Measurements from ENCODE around the gene BRINP2.

BRINP2 gene, protein sequence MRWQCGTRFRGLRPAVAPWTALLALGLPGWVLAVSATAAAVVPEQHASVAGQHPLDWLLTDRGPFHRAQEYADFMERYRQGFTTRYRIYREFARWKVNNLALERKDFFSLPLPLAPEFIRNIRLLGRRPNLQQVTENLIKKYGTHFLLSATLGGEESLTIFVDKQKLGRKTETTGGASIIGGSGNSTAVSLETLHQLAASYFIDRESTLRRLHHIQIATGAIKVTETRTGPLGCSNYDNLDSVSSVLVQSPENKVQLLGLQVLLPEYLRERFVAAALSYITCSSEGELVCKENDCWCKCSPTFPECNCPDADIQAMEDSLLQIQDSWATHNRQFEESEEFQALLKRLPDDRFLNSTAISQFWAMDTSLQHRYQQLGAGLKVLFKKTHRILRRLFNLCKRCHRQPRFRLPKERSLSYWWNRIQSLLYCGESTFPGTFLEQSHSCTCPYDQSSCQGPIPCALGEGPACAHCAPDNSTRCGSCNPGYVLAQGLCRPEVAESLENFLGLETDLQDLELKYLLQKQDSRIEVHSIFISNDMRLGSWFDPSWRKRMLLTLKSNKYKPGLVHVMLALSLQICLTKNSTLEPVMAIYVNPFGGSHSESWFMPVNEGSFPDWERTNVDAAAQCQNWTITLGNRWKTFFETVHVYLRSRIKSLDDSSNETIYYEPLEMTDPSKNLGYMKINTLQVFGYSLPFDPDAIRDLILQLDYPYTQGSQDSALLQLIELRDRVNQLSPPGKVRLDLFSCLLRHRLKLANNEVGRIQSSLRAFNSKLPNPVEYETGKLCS

DNA sequence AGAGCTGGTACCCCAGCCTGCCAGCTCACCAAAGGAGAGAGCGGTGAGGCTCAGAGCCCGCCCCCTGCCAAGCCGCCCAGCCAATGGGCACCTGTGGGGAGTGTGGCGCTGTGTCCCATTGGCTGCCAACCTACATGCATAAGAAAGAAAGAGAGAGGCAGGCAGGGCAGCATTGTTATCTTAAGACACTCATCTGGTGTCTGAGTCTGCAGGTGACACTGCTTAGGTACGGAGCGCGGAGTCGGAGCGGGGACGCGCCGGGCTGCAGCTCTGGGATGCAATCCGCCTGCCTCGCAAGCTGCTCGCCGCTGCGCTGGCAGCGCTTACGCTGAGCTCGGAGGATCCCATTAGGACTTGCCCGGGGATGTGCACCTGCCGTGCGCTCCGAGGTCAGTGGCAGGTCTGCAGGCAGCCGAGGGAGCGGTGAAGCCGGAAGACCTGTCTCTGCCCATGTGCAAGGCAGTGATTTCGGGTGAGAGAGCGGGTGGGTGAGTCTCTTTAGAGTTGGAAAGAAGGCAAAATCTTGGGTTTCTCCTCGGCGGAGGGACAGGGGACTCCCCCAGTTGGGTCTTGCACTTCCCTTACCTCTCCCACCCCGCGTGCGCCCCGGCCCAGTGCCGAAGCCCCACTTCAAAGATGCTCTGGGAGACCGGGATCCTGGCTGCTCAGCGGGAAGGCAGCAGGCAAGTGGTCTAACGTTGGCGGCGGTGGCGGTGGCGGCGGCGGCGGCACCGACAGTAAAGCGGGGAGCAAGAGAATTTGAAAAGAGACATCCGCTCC, at the start of gene BRINP2:
TSS of gene BRINP2 (plus strand) at position 203 of the 780 bp plus-strand sequence. CDS start 58,919 bp downstream, outside the sequence.
- no peak for DNase-seq (ENCODE audit: low spot score)

DNA sequence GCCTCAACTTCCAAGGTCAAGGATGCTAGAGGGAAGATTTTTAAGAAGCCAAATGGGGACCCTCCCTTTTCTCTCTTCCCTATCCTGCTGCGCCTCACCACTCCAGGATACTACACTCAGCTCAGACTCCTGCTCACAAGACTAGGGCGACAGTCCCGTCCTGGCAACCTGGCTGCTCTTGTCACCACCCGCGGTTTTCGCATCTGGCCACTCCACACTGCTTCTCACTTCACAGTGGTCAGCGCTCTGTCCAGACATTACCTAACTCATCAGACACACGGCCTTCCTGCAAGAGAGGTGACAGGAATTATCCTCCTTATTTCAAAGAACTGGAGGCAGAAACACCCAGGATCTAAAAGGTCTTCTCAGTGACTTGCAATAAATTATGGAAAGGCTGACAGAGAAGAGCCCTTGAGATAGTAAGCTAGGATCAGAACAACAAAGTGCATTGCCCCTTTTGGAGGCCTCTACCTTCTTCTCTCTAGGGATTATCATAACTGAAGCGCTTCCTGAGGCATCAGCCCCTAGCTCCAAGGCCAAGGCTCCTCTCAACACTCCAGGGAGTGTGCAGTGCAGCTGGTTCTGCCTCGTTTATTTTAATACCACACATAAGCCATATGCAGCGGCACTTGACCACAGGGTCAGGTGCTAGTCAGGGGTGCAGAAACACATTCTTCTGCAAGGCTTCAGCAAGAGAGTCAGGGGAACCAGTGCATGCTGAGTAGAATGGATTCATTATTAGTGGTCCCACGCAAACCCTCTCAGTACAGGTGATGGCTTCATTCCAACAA, 48.1 kb upstream of the BRINP2 start:
- DNase-seq (ENCODE audit: low spot score), result no peak

DNA sequence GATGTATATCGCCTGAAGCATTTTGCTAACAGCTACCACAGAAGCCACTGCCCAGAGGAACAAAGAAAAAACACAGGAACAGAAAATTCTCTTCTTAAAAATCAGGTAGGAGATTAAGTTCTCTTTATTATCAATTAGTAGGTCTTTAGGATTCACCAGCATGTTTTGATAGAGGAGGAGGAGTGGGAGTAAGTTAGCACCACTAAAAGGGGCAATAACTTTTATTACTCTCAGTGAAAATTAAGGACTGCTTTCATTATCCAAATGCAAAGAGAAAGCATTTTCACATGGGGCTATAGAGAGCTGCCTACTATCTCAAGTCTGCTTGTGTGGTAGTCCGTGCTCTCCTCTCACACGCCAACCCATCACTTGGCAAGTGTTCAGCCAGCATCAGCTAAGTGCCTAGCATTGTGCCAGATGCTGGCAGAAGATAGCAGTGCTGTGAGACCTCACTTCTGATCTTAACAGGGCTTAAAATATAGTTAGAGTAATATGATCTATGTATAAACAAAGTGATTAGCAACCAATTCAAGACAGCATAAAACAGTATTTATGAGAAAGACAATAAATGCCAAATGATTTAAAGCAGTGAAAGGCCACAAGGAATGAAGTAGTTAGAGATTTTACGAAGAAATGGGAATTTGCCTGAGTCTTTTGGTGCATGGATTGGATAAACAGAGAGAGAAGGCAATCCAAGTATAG, 46.0 kb upstream of the BRINP2 start:
- no peak for DNase-seq (ENCODE audit: low spot score)

DNA sequence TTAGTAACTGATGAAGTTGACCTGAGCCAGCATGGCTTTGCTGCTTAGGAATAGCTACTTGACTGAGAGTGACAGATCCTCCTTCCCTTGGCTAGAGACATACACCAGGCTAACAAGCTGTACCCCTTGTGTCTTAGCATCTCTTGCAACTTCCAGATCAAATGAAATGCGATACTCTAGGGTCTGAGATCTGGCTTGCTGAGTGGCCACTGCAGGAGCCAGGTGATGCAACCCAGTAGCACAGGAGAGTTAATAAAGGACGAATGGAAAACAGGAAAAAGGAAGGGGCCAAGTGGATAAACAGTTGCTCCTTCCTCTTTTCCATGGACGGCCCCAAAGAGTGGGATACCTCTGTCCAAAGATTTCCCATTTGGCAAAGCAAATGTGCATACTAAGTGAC, 44.5 kb upstream of the BRINP2 start:
- no peak for DNase-seq (ENCODE audit: low spot score)

DNA sequence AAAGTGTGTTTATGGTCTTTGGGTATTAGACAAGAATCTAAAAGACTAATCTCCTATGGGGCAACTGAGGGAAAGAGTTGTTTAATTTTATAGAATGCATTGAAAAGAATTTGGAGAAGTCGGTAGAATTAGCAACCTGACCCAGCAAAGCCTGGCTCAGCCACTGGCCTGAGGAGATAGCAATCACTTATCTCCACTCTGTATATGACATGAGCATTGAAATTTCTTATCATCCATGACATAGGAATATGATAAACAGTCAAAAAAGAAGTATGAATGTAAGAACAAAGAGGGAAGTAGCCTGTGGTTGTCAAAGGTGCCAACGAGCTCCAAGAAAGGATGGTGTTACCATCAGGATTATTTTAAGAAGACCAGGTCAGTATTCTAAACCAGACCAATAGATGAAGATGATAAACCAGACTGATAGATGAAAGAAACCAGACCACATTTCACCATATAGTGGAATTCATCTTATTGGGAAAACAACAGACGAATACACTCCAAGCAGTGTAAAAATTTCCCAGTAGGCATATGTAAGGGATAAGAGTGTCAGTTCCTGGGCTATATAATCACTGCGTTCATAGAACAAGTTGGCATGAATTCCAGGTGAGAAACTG, 42.0 kb upstream of the BRINP2 start:
- no peak for DNase-seq (ENCODE audit: low spot score)

DNA sequence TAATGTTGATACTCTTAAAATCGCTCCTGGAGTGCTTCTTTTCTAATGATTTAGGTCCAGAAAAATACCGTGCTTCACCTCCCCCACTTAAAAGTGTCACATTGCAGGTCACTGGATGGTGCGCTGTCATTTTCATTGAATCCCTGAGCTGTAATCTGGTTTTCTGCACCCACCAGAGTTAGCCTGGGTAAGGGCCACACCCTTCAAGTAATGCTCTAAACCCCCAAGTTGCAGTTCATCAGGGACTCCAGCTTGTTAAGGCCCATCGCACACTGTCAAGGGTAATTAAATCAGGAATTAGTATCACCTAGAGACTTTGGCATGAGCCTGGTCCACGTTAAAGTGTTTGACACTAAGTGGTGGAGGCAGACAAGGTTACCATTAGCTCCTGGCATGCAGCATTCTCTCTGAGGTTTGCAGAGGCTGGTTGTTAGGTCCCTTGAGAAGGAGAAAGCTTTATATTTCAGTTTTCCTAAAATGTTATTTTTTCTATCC, 40.3 kb upstream of the BRINP2 start:
- DNase-seq (ENCODE audit: low spot score), result no peak

DNA sequence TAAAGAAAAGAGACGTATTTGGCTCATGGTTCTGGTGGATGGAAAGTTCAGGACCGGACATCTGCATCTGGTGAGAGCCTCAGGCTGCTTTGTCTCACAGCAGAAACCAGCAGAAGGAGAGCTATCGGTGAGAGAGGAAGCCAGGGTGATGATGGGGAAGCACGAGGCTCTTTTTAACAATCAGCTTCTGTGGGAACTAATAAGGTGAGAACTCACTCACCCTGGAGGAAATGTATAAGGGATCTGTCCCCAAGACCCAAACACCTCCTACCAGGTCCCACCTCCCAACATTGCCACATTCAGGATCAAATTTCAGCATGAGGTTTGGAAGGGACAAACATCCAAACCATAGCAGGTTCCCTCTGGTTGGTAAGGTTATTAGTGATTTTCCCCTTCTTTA, 39.0 kb upstream of the BRINP2 start:
- DNase-seq (ENCODE audit: low spot score), result no peak

DNA sequence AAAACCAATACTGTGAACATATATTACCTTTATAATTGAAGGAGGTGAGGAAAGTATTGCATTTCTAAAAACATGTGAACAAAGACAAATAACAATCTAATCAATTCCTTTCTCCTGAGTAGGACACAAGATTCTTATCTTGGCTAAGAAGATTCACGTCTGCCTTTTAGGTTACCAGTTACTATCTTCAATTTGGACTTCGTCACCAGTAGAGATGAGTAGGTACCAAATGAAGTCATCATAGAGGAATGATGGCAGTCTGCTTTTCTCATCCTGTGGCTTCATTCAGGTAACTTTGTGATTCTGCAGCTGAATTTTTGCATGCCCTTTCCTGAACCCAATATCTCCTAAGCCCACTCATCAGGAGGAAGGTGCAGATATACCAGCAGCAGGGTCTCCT, 38.6 kb upstream of the BRINP2 start:
- DNase-seq (ENCODE audit: low spot score), result no peak

DNA sequence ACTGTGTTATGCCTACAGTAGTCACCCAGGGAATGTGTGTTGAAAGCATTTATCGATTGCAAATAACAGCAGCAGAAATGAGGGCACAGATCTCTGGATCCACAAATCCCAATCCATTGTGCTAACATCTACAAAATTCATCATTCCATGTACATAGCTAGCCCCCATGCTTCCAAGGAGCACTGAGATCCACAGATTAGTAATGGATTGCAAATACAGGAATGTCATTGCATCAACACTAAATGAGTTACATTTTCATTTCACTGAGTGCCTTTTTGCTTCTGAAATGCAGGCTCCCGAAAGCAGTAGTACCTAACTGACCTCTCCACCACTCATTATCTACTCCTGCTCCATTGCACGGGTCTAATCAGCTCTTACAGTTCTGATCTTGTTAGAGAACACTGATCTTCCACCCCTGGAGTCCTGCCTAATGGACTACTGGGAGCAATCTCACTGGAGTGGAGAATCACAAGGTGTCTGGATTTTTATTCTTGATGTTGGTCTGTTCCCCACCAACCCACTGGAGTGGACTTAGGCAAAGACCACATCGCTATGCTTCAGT, 36.7 kb upstream of the BRINP2 start:
- DNase-seq (ENCODE audit: low spot score), result no peak

DNA sequence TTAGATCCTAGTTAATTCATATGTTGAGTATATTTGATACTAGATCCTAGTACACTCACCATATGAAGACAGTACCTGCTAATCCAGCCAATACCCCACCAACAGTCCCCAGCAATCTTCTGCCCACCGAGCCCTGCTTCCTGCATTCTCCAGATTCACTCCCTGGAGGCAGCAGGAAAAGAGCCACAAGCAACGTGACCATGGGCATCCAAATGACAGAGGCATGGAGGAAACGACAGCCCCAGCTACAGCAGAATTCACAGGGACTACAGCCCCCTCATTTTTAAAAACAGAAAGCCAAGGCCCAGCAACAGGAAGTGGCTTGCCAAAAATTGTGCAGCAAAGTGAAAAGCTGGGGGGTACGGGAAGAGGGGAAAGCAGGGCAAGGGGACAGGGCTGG, 35.5 kb upstream of the BRINP2 start:
- DNase-seq (ENCODE audit: low spot score), result no peak

DNA sequence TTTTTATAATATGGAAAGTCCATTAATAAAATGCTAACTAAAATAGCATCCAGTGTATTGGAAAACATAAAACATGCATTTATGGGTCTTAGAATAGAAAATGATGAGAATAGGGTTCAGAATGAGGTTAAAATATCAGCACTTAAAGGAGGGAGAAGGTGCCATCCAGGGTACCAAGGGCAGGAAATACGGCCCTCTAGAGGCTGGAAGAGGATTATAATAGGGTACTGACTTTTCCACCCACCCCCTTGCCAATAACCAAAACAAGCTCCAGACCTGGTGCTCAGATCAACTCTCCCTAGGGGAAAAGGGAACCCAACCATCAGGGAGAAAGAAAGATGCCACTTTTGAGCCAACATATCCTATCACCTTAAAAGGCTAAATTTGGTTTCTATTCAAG, 32.9 kb upstream of the BRINP2 start:
- DNase-seq (ENCODE audit: low spot score), result no peak

DNA sequence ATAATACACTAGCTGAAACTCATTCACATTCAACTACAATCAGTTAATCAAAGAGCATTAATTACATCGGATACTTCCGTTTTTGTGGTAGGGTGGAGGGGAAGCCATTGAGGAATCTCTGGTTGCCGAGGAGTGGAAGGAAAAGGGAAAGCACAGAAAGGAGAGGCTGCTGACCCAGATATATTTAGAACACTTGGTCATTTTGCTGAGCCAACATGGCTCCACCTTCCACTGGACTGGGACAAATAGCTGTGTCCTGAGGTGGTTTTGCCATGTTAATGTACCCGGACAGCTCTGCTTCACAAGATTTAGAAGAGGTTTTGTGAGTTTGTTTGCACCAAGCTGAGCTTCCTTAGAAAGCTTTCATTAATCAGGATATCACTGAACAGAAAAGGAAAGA, 32.4 kb upstream of the BRINP2 start:
- no peak for DNase-seq (ENCODE audit: low spot score)

DNA sequence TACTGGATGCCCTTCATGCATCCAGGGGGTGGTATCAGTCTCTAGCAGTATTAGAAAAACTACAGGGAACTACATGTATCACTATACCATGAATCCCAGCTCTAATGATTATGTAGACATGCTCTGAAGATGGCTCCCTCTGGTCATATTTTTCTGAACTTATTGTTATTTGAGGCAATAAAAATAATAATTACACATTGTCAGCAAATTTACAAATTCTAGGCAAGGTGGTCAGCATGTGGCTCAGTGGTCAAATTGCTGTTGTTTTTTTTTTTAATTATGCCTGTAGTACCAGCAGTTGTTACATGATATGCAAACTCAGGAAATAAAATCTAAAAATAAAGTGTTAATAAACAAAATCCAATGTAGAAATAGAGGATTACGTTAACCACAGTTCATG, 28.7 kb upstream of the BRINP2 start:
- no peak for DNase-seq (ENCODE audit: low spot score)

DNA sequence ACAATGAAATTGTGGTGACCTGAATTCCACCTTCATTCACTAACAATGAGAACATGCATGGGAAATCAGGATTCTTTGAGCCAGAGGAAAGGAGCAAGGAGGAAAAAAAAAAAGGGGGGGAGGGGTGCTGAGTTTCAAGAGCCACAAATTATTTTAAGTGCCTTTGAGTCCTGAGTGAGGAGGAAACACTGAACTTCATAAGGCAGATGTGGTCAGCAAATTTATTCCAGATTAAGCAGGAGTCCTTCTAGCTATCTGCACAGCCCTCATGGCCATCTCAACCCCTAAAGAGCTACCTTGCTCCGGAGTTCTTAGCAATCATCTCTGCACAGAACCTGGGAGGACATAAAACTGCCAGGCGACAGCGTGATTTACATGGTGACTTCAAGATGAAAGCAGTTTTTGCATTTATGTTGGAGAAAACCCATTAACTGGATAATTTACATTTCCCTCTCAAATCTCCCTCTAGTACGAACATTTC, 27.9 kb upstream of the BRINP2 start:
- no peak for DNase-seq (ENCODE audit: low spot score)

DNA sequence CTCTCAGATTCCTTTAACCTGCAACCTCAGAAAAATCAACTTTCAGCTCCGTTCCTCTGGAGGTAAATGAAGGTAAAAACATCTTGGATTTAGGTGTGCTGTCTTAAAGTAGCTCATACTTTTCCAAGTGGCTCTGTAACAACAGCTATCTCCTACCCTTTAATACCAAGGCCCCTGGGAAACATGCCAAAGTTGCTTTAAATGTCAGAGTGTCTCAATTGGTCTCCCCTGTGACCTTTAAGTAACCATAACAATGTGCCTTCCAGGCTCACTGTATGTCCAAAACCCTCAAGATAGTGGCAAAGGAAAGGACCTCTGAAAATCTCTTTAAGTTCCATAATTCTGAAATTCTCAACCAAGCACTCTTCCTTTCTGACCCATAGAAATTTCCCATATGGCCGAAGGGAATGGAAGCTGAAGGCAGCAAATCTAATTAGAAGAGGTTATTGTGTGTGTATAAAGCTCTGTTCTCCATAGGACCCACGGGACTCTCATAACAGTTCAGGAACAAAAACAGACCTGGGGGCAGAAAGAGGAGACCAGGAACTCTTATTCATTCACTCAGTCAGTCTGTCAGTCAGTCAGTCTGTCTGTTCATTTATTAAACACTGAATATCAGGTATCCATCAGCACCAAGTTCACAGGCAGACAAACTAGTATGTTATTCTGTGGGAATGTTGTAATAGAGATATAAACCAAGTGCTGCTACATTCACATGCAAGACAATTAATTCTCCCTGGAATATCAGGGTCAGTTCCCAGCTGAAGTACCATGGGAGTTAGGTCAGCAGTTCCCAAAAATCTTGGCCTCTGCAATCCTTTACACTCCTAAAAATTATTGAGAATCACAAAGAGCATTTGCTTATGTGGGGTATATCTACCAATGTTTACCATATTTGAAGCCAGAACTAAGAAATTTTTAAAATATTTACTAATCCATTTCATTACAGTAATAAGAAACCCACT, 25.4 kb upstream of the BRINP2 start:
- no peak for DNase-seq (ENCODE audit: low spot score)

DNA sequence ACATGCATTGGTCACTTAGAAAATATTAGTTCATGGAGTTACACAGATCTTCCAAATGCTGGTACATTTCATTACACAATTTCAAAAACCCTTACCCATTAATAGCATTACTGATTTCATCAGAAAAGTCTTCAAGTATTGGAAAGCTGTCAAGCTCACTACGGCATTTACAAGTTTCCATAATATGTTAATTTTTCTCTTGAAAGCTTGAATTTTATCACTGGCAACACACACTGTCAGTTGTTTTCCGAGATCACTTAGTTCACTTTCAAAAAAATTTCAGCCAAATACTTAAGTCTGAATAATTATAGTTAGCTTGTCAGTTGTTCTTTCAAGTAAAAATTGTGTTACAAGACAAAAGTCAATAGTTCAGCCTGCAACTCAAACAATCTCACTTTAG, 24.3 kb upstream of the BRINP2 start:
- DNase-seq (ENCODE audit: low spot score), result no peak

DNA sequence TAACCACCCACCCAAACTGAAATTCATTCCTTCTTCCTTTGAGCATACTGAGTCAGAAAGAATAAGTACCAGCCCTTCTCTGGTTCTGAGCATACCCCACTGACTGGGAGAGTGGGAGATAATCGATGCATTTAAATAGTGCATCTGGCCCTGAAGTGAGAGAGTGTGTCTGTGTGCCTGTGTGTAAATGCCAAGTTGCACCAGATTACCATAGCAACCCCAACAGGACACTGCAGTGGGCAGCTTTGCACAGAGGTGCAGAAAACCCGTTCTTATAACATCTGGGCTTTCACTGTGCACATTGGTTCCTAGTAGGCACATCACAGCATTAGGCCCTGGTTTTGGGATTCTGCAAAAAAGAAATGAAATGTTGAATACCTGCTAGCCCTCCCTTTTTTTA, 8.5 kb upstream of the BRINP2 start:
- no peak for DNase-seq (ENCODE audit: low spot score)

DNA sequence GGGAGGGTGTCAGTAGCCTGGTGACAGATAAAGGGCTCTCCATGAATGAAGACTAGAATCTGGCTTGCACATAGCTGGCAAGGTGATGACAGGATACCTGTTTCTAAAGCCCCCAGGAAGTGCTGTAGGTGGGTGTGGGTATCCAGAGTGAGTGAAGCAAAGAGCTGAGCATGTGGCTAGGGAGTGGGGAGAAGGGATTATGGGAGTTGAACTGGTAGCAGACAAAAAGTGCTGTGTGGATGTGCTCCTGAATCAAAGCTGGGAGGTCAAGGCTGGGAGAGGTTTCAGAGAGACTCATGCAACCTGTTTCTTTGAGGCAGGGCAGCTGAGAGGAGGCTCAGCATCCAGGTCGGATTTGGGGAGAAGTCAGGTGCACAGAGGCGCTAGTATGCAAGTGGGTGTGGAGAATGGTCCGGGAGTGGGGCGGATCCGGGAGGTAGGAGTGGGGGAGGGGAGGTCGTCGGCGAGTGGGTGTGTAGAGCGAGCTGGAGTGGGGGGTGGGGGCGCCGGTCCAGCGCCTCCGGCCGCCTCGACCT, 6.8 kb upstream of the BRINP2 start:
- no peak for DNase-seq (ENCODE audit: low spot score)

Data from hematopoietic multipotent progenitor cell treated with erythropoietin and hydrocortisone succinate and interleukin-3 and kit ligand, for 15 days (in vitro differentiated cells).